Sigmoid colon (tissue), 7 donors: ENCODE data around the gene RAPGEF5. TPM values are rescaled to one million over a fixed set of nuclear protein-coding genes. Genes with fewer than 3 reads are reported as not detected.

Experiments
- DNase-seq: peaks from one replicate; pipeline ENCODE4 v3.0.0-alpha.2; 2019
- H3K27ac ChIP-seq, 4 donors: fragments of 200-600 bp; sonication (generic); one replicate each; pipeline ENCODE4 v1.5.1; 2016 to 2019; ENCODE audit warnings: mild to moderate bottlenecking in 1 of 4
- H3K27me3 ChIP-seq, 3 donors: fragments of 200-600 bp; sonication (generic); one replicate each; pipeline ENCODE4 v1.5.1; 2019; ENCODE audit warnings: mild to moderate bottlenecking in 1 of 3
- H3K36me3 ChIP-seq, 4 donors: fragments of 200-600 bp; sonication (generic); one replicate each; pipeline ENCODE4 v1.5.1; 2016 to 2019
- H3K4me1 ChIP-seq, 4 donors: fragments of 200-600 bp; sonication (generic); one replicate each; pipeline ENCODE4 v1.5.1; 2017 to 2019
- H3K4me3 ChIP-seq, 4 donors: fragments of 200-600 bp; sonication (generic); one replicate each; pipeline ENCODE4 v1.5.1; 2017 to 2019; ENCODE audit warnings: mild to moderate bottlenecking in 2 of 4, moderate library complexity in 1 of 4
- H3K9me3 ChIP-seq, 4 donors: fragments of 200-600 bp in 3 of 4; sonication (generic) in 3 of 4; one replicate each; pipeline versions ENCODE4 v1.5.1 to v1.6.1; 2013 to 2019
- EP300 ChIP-seq, 4 donors: sonication (generic); formaldehyde crosslinking; IDR thresholded peaks; one replicate each; pipeline ENCODE4 v1.6.1; 2017; ENCODE audit warnings: antibody characterized with exemption in 4 of 4
- POLR2A ChIP-seq, 2 donors: fragments of 450-650 bp; IDR thresholded peaks; one replicate each; pipeline ENCODE4 v1.6.1; 2016; ENCODE audit warnings: antibody characterized with exemption in 2 of 2, mild to moderate bottlenecking in 2 of 2, moderate library complexity in 2 of 2
- POLR2AphosphoS5 ChIP-seq, 4 donors: sonication (generic); formaldehyde crosslinking; IDR thresholded peaks; one replicate each; pipeline ENCODE4 v1.6.1; 2017; ENCODE audit warnings: antibody characterized with exemption in 4 of 4
- WGBS, 2 donors: extraction: QIAGEN DNeasy Blood & Tissue Kit; methylation state at CpG; one replicate each; pipeline ENCODE4 v1.1.7; 2013; 5-methylcytosine and 5-hydroxymethylcytosine counted together
- intact Hi-C: fragments of 100-400 bp; cut with DNase I; formaldehyde crosslinking; loops from one replicate; pipeline ENCODE4 v1.15.1; 2023
- polyA plus RNA-seq, 3 donors: library from polyadenylated mRNA; stranded (reverse); fragments of 200-250 nt; gene quantifications; one replicate each; pipeline ENCODE4 v1.2.3, GENCODE V29; 2013
- total RNA-seq, 4 donors: library from RNA; depleted of rRNA; stranded (reverse); fragments of >200 nt; gene quantifications; one replicate each; pipeline ENCODE4 v1.1.0, GENCODE V29; 2016
- TF ChIP-seq, protein P1 (sequence below), 4 experiments: fragments of 450-650 bp in 3 of 4; fragments of 200-600 bp in 1 of 4; IDR thresholded peaks; one replicate each; pipeline ENCODE4 v1.5.1; 2016 to 2019; ENCODE audit warnings: antibody characterized with exemption in 4 of 4, mild to moderate bottlenecking in 3 of 4, moderate library complexity in 2 of 4
- donor health status: healthy with polysubstance abuse.
- donor health status: Bipolar disorder and iron deficiency.
- donor health status: healthy.

Gene RAPGEF5
- total and polyA plus RNA-seq, 7 donors: 6.0 to 17.9 (median 12.6) TPM

DNA sequence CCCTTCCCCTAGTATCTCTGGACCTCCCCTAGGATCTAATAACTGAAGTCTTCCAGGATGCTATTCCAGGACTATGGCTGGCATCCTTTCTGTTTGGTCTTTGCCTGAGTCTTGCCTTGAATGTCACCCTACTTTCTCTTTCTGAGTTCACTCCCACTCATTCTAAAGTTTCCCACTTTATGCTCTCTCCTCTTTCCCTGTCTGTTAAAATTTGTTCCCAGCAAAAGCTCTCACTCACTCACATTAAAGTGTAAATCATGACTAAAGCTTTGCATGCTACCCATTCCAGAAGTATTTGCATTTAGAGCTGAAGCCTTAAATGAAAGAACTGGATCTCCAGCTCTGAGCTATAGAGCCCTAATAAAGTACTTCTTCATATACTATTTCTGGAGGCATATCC, 42.1 kb upstream of the RAPGEF5 start:
- H3K27me3 ChIP-seq: no peaks in the 10 kb centered on the region
- no peaks in the 10 kb centered on the region for H3K4me1 ChIP-seq
- intact Hi-C loops: no loop called here
- TF ChIP-seq, protein P1, sequence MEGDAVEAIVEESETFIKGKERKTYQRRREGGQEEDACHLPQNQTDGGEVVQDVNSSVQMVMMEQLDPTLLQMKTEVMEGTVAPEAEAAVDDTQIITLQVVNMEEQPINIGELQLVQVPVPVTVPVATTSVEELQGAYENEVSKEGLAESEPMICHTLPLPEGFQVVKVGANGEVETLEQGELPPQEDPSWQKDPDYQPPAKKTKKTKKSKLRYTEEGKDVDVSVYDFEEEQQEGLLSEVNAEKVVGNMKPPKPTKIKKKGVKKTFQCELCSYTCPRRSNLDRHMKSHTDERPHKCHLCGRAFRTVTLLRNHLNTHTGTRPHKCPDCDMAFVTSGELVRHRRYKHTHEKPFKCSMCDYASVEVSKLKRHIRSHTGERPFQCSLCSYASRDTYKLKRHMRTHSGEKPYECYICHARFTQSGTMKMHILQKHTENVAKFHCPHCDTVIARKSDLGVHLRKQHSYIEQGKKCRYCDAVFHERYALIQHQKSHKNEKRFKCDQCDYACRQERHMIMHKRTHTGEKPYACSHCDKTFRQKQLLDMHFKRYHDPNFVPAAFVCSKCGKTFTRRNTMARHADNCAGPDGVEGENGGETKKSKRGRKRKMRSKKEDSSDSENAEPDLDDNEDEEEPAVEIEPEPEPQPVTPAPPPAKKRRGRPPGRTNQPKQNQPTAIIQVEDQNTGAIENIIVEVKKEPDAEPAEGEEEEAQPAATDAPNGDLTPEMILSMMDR (IDR thresholded peaks at IDR 0.05): no peak
- TF ChIP-seq POLR2A (IDR thresholded peaks at IDR 0.05): no peak
- H3K4me3 ChIP-seq: no peak overlapping the region
- no peak overlapping the region for H3K27ac ChIP-seq
- no peaks in the 10 kb centered on the region for H3K36me3 ChIP-seq
- no peaks in the 10 kb centered on the region for H3K9me3 ChIP-seq
- DNase-seq: no peak

DNA sequence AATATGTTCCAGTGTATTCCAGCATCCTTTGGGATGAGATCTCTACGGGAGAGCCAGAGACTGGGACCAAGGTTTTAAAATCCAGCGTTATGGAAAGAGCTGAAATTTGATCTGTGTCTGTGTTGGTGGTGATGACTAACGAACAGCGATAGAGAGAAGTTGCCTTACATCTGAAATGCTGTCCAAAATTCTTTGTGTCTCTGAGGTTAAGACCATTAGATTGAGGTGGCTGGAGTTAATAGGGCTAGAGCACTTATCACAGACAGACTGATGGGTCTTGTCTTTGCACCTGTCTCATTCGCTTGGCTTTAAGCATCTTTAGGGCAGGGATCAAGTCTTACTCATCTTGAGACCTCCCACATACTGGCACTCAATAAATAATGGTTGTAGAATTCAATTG, 41.0 kb upstream of the RAPGEF5 start:
- DNase-seq: no peak

DNA sequence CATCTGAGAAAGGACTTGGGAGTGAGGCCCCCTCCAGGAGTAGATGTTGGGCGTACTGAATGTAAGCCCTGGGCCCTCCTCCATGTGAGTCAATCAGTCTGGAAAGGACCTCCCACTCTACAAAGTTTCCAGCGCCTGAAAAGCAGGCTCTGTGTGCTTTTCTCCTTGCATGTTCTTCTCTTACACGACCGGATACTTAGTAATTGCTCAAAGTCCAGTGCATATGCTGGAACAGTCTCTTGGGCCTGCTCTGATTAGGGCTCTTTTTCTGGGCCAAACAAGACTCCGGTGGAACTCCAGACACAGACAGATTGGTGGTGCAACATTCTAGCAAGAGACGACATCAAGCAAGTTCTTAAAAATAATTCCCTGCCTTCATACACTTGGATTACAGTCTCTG, 38.3 kb upstream of the RAPGEF5 start:
- TF ChIP-seq POLR2A (IDR thresholded peaks at IDR 0.05) (no peak), POLR2AphosphoS5 (IDR thresholded peaks at IDR 0.05) (no peak), EP300 (IDR thresholded peaks at IDR 0.05) (no peak)
- TF ChIP-seq, protein P1 (IDR thresholded peaks at IDR 0.05): no peak
- intact Hi-C loops: no loop called here
- no peak for DNase-seq
- WGBS, 2 donors: 76 to 77% methylated on average over 6 of the region's 6 CpGs
- Histone ChIP-seq H3K4me3 (no peak overlapping the region), H3K9me3 (no peaks in the 10 kb centered on the region), H3K27me3 (no peaks in the 10 kb centered on the region), H3K27ac (no peak overlapping the region), H3K4me1 (no peaks in the 10 kb centered on the region), H3K36me3 (no peaks in the 10 kb centered on the region)

More for the DNA sequence above, 41.0 kb upstream of the RAPGEF5 start:
- intact Hi-C loops: no loop called here
- Histone ChIP-seq H3K4me3 (no peak overlapping the region), H3K27me3 (no peaks in the 10 kb centered on the region), H3K27ac (no peak overlapping the region), H3K4me1 (no peaks in the 10 kb centered on the region), H3K36me3 (no peaks in the 10 kb centered on the region), H3K9me3 (no peaks in the 10 kb centered on the region)
- WGBS, 2 donors: 66 to 81% methylated on average over 5 of the region's 5 CpGs
- TF ChIP-seq POLR2A (IDR thresholded peaks at IDR 0.05): no peak

DNA sequence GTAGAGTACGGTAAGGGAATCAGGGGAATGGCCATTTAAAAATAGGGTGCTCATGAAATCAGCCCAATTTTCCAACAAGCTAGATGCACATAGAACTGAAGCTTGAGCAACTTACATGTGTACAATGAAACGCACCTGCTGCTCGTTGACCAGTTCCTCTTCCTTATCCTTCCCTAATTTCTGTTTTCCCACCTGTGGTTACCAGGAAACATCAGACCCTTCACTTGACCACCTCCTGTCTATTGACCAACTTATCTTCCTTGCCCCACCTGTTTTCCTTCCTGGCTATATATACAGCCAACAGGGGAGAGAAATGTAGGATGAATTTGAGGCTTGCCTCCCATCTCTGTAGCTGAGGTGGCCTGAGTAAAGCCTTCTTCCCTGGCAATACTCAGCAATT, 37.8 kb upstream of the RAPGEF5 start:
- intact Hi-C loops: no loop called here

DNA sequence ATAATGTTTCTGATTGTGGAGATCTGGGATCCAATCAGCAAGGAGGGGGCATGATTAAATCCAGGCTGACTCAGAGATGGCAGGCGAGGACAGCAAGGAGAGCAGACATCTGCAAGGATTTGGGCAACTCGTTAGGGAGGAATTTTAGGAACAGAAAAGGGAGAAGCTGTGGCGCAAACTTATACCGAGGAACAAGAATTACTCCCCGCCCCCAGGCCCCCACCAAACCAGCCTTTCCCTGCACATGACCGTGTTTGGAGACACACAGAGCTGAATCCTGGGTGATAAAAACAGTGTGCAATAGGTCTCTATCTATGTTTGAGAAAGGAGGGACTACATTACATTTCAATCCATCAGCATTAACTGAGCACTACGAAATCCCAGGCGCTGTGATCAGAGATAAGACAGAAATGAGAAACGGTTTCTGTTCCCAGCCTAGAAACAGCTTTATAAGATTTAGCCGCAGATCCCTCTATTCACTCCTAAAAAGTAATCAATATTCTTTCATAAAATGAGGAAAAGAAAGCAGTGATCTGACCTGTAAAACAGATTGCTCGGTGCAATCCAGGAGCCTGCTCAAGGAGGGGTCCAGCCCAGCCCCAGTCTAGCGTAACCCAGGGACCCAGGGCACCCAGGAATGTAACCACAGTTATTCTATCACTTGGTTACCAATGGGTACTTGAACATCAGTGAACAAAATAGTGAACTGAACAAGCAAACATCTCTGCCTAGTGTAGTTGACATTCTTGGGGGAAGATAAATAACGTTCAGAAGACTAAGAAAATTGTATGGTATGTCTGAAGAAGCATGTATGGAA, 37.2 kb upstream of the RAPGEF5 start:
- no peak for DNase-seq
- H3K36me3 ChIP-seq: no peaks in the 10 kb centered on the region
- H3K4me1 ChIP-seq: no peaks in the 10 kb centered on the region
- WGBS, 2 donors: 45 to 71% methylated on average over 13 of the region's 13 CpGs
- H3K9me3 ChIP-seq: no peaks in the 10 kb centered on the region
- H3K27ac ChIP-seq: no peak overlapping the region
- TF ChIP-seq EP300 (IDR thresholded peaks at IDR 0.05) (no peak), POLR2AphosphoS5 (IDR thresholded peaks at IDR 0.05) (no peak), POLR2A (IDR thresholded peaks at IDR 0.05) (no peak)
- TF ChIP-seq, protein P1 (IDR thresholded peaks at IDR 0.05): no peak
- H3K27me3 ChIP-seq: no peaks in the 10 kb centered on the region
- no peak overlapping the region for H3K4me3 ChIP-seq
- intact Hi-C loops: no loop called here

More for the DNA sequence above, 37.8 kb upstream of the RAPGEF5 start:
- Histone ChIP-seq H3K36me3 (no peaks in the 10 kb centered on the region), H3K27ac (no peak overlapping the region), H3K4me3 (no peak overlapping the region), H3K4me1 (no peaks in the 10 kb centered on the region), H3K27me3 (no peaks in the 10 kb centered on the region), H3K9me3 (no peaks in the 10 kb centered on the region)
- no peak for TF ChIP-seq POLR2A (IDR thresholded peaks at IDR 0.05)
- 65 to 70% methylated on average over 3 of the region's 3 CpGs for WGBS, 2 donors
- no peak for DNase-seq

DNA sequence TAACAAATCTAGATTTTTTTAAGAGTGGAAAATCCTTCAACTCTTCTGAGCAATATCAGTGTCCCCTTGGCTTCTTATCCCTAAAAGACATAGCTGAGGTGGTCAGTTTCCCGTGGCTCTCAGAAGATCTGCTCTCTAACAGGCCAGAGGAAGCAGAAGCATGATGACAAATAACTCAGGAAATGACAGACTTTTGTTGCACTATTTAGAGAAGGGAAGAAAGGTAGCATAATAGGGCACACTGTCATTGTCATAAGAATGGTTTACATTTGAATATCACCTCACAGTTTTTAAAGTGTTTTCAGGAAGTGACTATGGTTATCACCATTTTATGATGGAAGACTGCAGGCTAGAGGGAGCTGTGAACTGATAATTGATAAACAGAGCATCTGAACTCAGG, 33.6 kb upstream of the RAPGEF5 start:
- H3K4me3 ChIP-seq: no peak overlapping the region
- H3K4me1 ChIP-seq: no peaks in the 10 kb centered on the region
- H3K9me3 ChIP-seq: no peaks in the 10 kb centered on the region
- no peaks in the 10 kb centered on the region for H3K27me3 ChIP-seq
- no peak for DNase-seq
- H3K27ac ChIP-seq: no peak overlapping the region
- TF ChIP-seq POLR2A (IDR thresholded peaks at IDR 0.05): no peak
- no peak for TF ChIP-seq POLR2AphosphoS5 (IDR thresholded peaks at IDR 0.05)
- TF ChIP-seq, protein P1 (IDR thresholded peaks at IDR 0.05): no peak
- no peak for TF ChIP-seq EP300 (IDR thresholded peaks at IDR 0.05)
- 55 to 79% methylated on average over 1 of the region's 1 CpG for WGBS, 2 donors
- no peaks in the 10 kb centered on the region for H3K36me3 ChIP-seq
- intact Hi-C loops: no loop called here
